Smooth muscle cell (in vitro differentiated cells): Measurements from ENCODE around the gene ROR1. TPM values are rescaled to one million over a fixed set of nuclear protein-coding genes. Genes with fewer than 3 reads are reported as not detected.

ENCODE experiments used
- DNase-seq: peaks from one replicate; lab custom pipeline; 2025; ENCODE audit not compliant: unreplicated experiment; lab: John Stamatoyannopoulos, UW
- H2AFZ ChIP-seq: fragments of 200-600 bp; sonication (generic); 2 replicates; pipeline ENCODE4 v1.6.0; 2016; ENCODE audit warnings: antibody characterized with exemption, low read depth, mild to moderate bottlenecking
- H3F3A ChIP-seq: fragments of 200-600 bp; sonication (generic); 2 replicates; pipeline ENCODE4 v1.6.0; 2017; ENCODE audit warnings: antibody characterized with exemption, low read depth
- H3K27ac ChIP-seq: fragments of 200-600 bp; sonication (generic); 2 replicates; pipeline ENCODE4 v1.5.1; 2016; ENCODE audit warnings: low read depth, mild to moderate bottlenecking
- H3K27me3 ChIP-seq: fragments of 200-600 bp; sonication (generic); 2 replicates; pipeline ENCODE4 v1.6.1; 2016; ENCODE audit warnings: low read depth, mild to moderate bottlenecking
- H3K36me3 ChIP-seq: fragments of 200-600 bp; sonication (generic); 2 replicates; pipeline ENCODE4 v1.5.1; 2016; ENCODE audit warnings: low read depth
- H3K4me1 ChIP-seq: fragments of 200-600 bp; sonication (generic); 2 replicates; pipeline ENCODE4 v1.5.1; 2016; ENCODE audit warnings: low read depth
- H3K4me2 ChIP-seq: fragments of 200-600 bp; sonication (generic); 2 replicates; pipeline ENCODE4 v1.6.0; 2016; ENCODE audit warnings: mild to moderate bottlenecking
- H3K4me3 ChIP-seq: fragments of 200-600 bp; sonication (generic); 2 replicates; pipeline ENCODE4 v1.5.1; 2016; ENCODE audit warnings: mild to moderate bottlenecking
- H3K79me2 ChIP-seq: fragments of 200-600 bp; sonication (generic); 2 replicates; pipeline ENCODE4 v1.6.0; 2016; ENCODE audit warnings: low read depth, mild to moderate bottlenecking
- H3K9ac ChIP-seq: fragments of 200-600 bp; sonication (generic); 2 replicates; pipeline ENCODE4 v1.6.0; 2016; ENCODE audit warnings: low read depth
- H3K9me3 ChIP-seq: fragments of 200-600 bp; sonication (generic); replicated peaks from 2 replicates; pipeline ENCODE4 v1.5.1; 2016; ENCODE audit warnings: low read depth
- H4K20me1 ChIP-seq: fragments of 200-600 bp; sonication (generic); 2 replicates; pipeline ENCODE4 v1.6.0; 2016; ENCODE audit warnings: low read depth
- CTCF ChIP-seq: fragments of 200-600 bp; sonication (generic); IDR thresholded peaks from 2 replicates; pipeline ENCODE4 v1.5.1; 2017; ENCODE audit warnings: borderline replicate concordance, mild to moderate bottlenecking, antibody characterized with exemption; ENCODE audit not compliant: insufficient read depth, poor library complexity, severe bottlenecking
- WGBS: methylation state at CpG from one replicate; pipeline ENCODE4 v1.1.7; 2016; ENCODE audit warnings: low lambda C conversion rate; 5-methylcytosine and 5-hydroxymethylcytosine counted together
- polyA plus RNA-seq: library from polyadenylated mRNA; unstranded; fragments of >200 nt; fragmentation: Nextera tagmentation; extraction: Ambion mirVana; gene quantifications from 2 replicates; pipeline ENCODE4 v1.2.1, GENCODE V29; 2016
- total RNA-seq: library from RNA; depleted of rRNA; stranded (reverse); fragments of >200 nt; gene quantifications from 2 replicates; pipeline ENCODE4 v1.2.3, GENCODE V29; 2014

The ROR1 gene
- total and polyA plus RNA-seq, 2 experiments from 2014 or later: 3.3 to 7.2 TPM

- Histone ChIP-seq H3K9me3 (no peaks in the 10 kb centered on the region), H3K4me3 (no peak overlapping the region), H3F3A (no peaks in the 10 kb centered on the region), H4K20me1 (no peaks in the 10 kb centered on the region), H3K4me2 (peak overlapping the region; percentile 10), H3K9ac (peak overlapping the region; percentile 2), H2AFZ (no peak overlapping the region), H3K27ac (peak overlapping the region; percentile 59), H3K79me2 (peaks cover 10% of the 10 kb centered on the region), H3K4me1 (peaks cover 8% of the 10 kb centered on the region), H3K36me3 (no peaks in the 10 kb centered on the region), H3K27me3 (no peaks in the 10 kb centered on the region)
- WGBS: 66% methylated on average over 8 of the region's 8 CpGs
- TF ChIP-seq CTCF: no peak
- DNase-seq: no peak
Measured at GRCh38 chr1:64006276-64007051, 232.6 kb downstream of the ROR1 start.

GRCh38 chr1:64010316-64010715 lies 236.5 kb downstream of the ROR1 start:
- Histone ChIP-seq H4K20me1 (no peaks in the 10 kb centered on the region), H2AFZ (no peak overlapping the region), H3K27ac (no peak overlapping the region), H3K9ac (no peak overlapping the region), H3F3A (no peaks in the 10 kb centered on the region), H3K27me3 (no peaks in the 10 kb centered on the region), H3K4me2 (no peak overlapping the region), H3K9me3 (no peaks in the 10 kb centered on the region), H3K79me2 (peaks cover 10% of the 10 kb centered on the region), H3K36me3 (no peaks in the 10 kb centered on the region), H3K4me3 (no peak overlapping the region), H3K4me1 (no peaks in the 10 kb centered on the region)
- WGBS: 79% methylated on average over 1 of the region's 1 CpG
- TF ChIP-seq CTCF: no peak
- DNase-seq: no peak

- no peaks in the 10 kb centered on the region for H3K27me3 ChIP-seq
- no peaks in the 10 kb centered on the region for H3K9me3 ChIP-seq
- no peaks in the 10 kb centered on the region for H4K20me1 ChIP-seq
- no peak overlapping the region for H3K4me3 ChIP-seq
- no peaks in the 10 kb centered on the region for H3K4me1 ChIP-seq
- H3F3A ChIP-seq: no peaks in the 10 kb centered on the region
- DNase-seq: no peak
- no peak for TF ChIP-seq CTCF
- H2AFZ ChIP-seq: no peak overlapping the region
- no peak overlapping the region for H3K4me2 ChIP-seq
- no peak overlapping the region for H3K9ac ChIP-seq
- no peaks in the 10 kb centered on the region for H3K36me3 ChIP-seq
- 71% methylated on average over 4 of the region's 4 CpGs for WGBS
- peaks cover under 1% of the 10 kb centered on the region for H3K79me2 ChIP-seq
- no peak overlapping the region for H3K27ac ChIP-seq
Measured at GRCh38 chr1:64013395-64013794, 239.6 kb downstream of the ROR1 start.

- peaks cover 16% of the 10 kb centered on the region for H3K4me1 ChIP-seq
- H3K27ac ChIP-seq: peak overlapping the region; percentile 51
- H3K36me3 ChIP-seq: no peaks in the 10 kb centered on the region
- H3K79me2 ChIP-seq: no peaks in the 10 kb centered on the region
- no peaks in the 10 kb centered on the region for H4K20me1 ChIP-seq
- peak overlapping the region; percentile 10 for H2AFZ ChIP-seq
- H3K27me3 ChIP-seq: no peaks in the 10 kb centered on the region
- H3K9ac ChIP-seq: no peak overlapping the region
- 35% methylated on average over 2 of the region's 2 CpGs for WGBS
- peak overlapping the region; percentile 30 for H3K4me2 ChIP-seq
- H3K4me3 ChIP-seq: peak overlapping the region; percentile 16
- DNase-seq: no peak
- H3F3A ChIP-seq: no peaks in the 10 kb centered on the region
- no peak for TF ChIP-seq CTCF
- H3K9me3 ChIP-seq: no peaks in the 10 kb centered on the region
Measured at GRCh38 chr1:64019818-64020217, 246.0 kb downstream of the ROR1 start.
